ENCODE measurements around the gene TLE7. TPM values are rescaled to one million over a fixed set of nuclear protein-coding genes. Genes with fewer than 3 reads are reported as not detected.

The TLE7 gene
- total RNA-seq, 4 donors from 2014 or later, result not detected

DNA sequence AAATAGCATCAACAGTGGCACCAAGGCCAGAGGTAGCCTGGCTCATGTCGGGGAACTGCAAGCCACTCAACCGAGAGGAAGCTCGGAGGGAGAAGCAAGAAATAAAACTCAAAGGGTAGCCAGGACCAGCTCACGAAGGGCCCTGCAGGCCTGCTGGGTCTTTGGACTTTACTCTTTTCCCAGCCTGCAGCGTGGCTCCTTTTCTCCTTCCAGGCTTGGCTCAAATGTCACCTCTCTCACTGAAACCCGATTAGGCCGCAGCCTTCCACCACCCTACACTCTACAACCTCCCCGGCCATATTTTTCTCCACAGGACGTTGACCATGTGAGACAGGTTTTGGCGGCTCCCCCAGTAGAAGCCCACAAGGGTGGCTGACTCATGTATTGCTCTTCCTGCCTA lies 45.3 kb downstream of the TLE7 start:
- 61% methylated on average over 10 of the region's 10 CpGs for WGBS, 2 donors
- intact Hi-C loops (cut with DNase I), result no loop called here

DNA sequence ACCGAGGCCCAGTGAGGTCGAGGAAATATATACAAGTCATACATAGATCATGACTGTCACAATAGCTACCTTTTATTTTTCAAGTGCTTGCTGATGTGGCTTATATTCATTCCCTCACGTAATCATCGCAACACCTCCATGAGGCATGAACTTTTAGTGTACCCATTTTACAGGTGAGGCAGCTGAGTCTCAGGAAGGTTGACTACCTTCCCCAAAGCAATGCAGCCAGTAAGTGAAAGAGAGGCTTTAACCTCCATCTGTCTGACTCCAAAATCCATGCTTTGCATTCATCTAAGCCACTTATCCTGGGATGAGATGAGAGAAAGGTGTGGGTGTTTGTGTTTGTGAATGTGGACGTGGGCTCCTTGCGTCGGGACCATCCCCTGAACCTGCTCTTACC lies 52.5 kb downstream of the TLE7 start:
- intact Hi-C loops (cut with DNase I), result no loop called here
- no peaks in the 10 kb centered on the region for H3K27me3 ChIP-seq
- no peaks in the 10 kb centered on the region for H3K36me3 ChIP-seq
- H3K27ac ChIP-seq, result no peak overlapping the region
- H3K4me1 ChIP-seq, result no peaks in the 10 kb centered on the region
- H3K9me3 ChIP-seq, result no peaks in the 10 kb centered on the region
- no peak for DNase-seq
- 73 to 78% methylated on average over 7 of the region's 7 CpGs for WGBS, 2 donors
- no peak for TF ChIP-seq POLR2A (IDR thresholded peaks at IDR 0.05)
- TF ChIP-seq, protein P1, sequence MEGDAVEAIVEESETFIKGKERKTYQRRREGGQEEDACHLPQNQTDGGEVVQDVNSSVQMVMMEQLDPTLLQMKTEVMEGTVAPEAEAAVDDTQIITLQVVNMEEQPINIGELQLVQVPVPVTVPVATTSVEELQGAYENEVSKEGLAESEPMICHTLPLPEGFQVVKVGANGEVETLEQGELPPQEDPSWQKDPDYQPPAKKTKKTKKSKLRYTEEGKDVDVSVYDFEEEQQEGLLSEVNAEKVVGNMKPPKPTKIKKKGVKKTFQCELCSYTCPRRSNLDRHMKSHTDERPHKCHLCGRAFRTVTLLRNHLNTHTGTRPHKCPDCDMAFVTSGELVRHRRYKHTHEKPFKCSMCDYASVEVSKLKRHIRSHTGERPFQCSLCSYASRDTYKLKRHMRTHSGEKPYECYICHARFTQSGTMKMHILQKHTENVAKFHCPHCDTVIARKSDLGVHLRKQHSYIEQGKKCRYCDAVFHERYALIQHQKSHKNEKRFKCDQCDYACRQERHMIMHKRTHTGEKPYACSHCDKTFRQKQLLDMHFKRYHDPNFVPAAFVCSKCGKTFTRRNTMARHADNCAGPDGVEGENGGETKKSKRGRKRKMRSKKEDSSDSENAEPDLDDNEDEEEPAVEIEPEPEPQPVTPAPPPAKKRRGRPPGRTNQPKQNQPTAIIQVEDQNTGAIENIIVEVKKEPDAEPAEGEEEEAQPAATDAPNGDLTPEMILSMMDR (IDR thresholded peaks at IDR 0.05), result no peak
- H3K4me3 ChIP-seq (replicated peaks in 1 of 3), result no peak overlapping the region

More for the DNA sequence above, 45.3 kb downstream of the TLE7 start:
- no peak overlapping the region for H3K27ac ChIP-seq
- no peaks in the 10 kb centered on the region for H3K27me3 ChIP-seq
- DNase-seq, result no peak
- H3K36me3 ChIP-seq, result no peaks in the 10 kb centered on the region
- TF ChIP-seq, protein P1 (IDR thresholded peaks at IDR 0.05), result no peak
- TF ChIP-seq POLR2A (IDR thresholded peaks at IDR 0.05), result no peak
- no peaks in the 10 kb centered on the region for H3K9me3 ChIP-seq
- no peaks in the 10 kb centered on the region for H3K4me1 ChIP-seq
- no peak overlapping the region for H3K4me3 ChIP-seq (replicated peaks in 1 of 3)

DNA sequence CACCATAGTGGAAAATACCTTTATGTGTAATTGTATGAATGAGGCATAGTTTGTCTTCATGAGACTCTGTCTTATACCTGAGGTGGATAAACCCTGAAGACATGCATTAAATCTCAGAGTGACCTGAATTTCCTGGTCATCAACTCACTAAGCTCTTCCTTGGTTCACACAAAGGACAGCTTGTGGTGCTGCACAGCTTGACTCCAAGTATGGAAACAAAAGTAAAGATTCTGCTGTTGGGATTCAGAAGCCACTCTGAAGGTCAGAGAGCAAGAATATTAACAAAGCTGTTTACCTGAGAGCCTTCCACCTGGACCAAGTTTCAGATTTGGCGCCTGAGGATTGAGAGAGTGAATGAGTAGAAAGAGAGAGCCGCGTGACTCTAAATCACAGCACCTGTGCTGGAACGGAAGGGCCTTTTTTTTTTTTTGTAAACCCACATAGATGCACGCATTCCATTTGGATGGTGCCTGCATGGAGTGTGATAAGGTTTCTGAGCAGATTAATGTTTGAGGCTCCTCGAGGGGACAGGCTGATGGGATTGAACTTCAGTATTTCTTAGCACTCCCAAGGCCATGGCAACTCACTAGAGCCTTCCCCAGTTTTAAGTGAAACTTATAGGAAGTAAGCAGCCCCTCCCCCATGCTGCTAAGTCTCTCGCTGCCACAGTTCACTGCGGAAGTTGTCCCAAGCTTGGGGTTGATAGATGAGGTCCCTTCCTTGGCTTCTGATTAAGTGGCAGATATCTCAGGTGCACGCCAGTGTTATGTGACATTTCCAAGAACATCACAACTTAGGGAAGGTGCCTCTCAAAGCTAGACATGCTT lies 54.6 kb downstream of the TLE7 start:
- no peaks in the 10 kb centered on the region for H3K4me1 ChIP-seq
- no peak overlapping the region for H3K27ac ChIP-seq
- H3K9me3 ChIP-seq, result no peaks in the 10 kb centered on the region
- no peak for DNase-seq
- no peaks in the 10 kb centered on the region for H3K36me3 ChIP-seq
- H3K4me3 ChIP-seq (replicated peaks in 1 of 3), result no peak overlapping the region
- H3K27me3 ChIP-seq, result no peaks in the 10 kb centered on the region
- intact Hi-C loops (cut with DNase I), result no loop called here
- no peak for TF ChIP-seq POLR2A (IDR thresholded peaks at IDR 0.05)
- TF ChIP-seq, protein P1 (IDR thresholded peaks at IDR 0.05), result no peak
- 22 to 24% methylated on average over 9 of the region's 9 CpGs for WGBS, 2 donors

DNA sequence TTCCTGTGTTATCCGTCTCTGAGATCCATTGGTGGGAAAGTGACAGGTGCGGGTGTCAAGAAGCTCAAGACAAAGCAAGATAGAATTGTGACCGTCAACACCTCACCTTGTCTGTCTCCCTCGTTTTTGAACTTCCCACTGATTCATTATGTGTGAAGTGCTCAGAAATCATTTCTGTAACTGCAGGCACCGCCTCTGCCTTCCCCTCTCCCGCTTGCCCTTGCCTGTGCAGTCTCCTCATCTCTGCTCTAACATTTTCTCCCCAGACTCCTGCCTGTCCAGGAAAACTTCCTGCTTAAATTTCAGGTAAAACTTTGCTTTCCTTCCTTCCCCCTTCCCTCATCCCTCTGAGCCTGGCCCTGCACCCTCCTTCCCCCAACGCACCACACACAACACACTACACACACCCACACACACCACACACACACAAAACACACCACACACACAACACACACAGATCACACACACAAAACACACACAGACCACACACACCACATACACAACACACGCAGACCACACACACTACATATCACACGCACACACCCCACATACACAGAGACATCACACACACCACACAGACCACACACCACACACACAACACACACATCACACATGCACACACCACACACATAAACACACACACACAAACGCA lies 57.7 kb downstream of the TLE7 start:
- no peak overlapping the region for H3K27ac ChIP-seq
- H3K9me3 ChIP-seq, result no peaks in the 10 kb centered on the region
- 63 to 68% methylated on average over 10 of the region's 10 CpGs for WGBS, 2 donors
- intact Hi-C loops (cut with DNase I), result no loop called here
- no peaks in the 10 kb centered on the region for H3K27me3 ChIP-seq
- no peak for TF ChIP-seq POLR2A (IDR thresholded peaks at IDR 0.05)
- TF ChIP-seq, protein P1 (IDR thresholded peaks at IDR 0.05), result no peak
- no peak overlapping the region for H3K4me3 ChIP-seq (replicated peaks in 1 of 3)
- no peak for DNase-seq
- no peaks in the 10 kb centered on the region for H3K36me3 ChIP-seq
- no peaks in the 10 kb centered on the region for H3K4me1 ChIP-seq

All from thyroid gland (tissue), 4 donors.